ENCODE results near the gene CFI. TPM values are rescaled to one million over a fixed set of nuclear protein-coding genes. Genes with fewer than 3 reads are reported as not detected.

The CFI gene
- total RNA-seq, 1 experiment from 2014 or later, result not detected

GRCh38 chr4:109691411-109691920 lies 110.3 kb downstream of the CFI start:
- no peak overlapping the region for H3K27ac Mint-ChIP-seq (ENCODE audit: unreplicated experiment)
- no peak overlapping the region for H3K4me3 Mint-ChIP-seq (ENCODE audit: unreplicated experiment)

More at GRCh38 chr4:109691411-109691920, 110.3 kb downstream of the CFI start:
- TF ChIP-seq CTCF (IDR thresholded peaks at IDR 0.05; ENCODE audit: insufficient read depth in 1 of 2, low read depth in 1 of 2, low read length in 1 of 2, severe bottlenecking in 1 of 2, unreplicated experiment in 1 of 2), result no peak
- POLR2A ChIA-PET, result no interaction called here
- H3K9me3 Mint-ChIP-seq (ENCODE audit: unreplicated experiment), result no peaks in the 10 kb centered on the region
- no peaks in the 10 kb centered on the region for H3K4me1 ChIP-seq
- CTCF ChIA-PET, result no interaction called here
- intact Hi-C loops (cut with micrococcal nuclease; ENCODE audit: unreplicated experiment), result no loop called here
- BruUV-seq (replicated peaks), result no TSS peak
- no peak for DNase-seq
- H3K27me3 ChIP-seq (replicated peaks; ENCODE audit: control insufficient read depth, insufficient read depth, low read length), result no peaks in the 10 kb centered on the region
- no peaks in the 10 kb centered on the region; the same call in 1 of the 2 replicates for H3K36me3 ChIP-seq (ENCODE audit: control insufficient read depth, insufficient read depth, low read length)
- H3K4me3 ChIP-seq (ENCODE audit: low read depth, low read length), result no peak overlapping the region
- H3K9me3 ChIP-seq, result no peaks in the 10 kb centered on the region
- peaks cover 37% of the 10 kb centered on the region for H3K36me3 Mint-ChIP-seq (ENCODE audit: insufficient read depth, unreplicated experiment)
- H3K27me3 Mint-ChIP-seq (ENCODE audit: insufficient read depth, unreplicated experiment), result no peaks in the 10 kb centered on the region
- H3K4me1 Mint-ChIP-seq (ENCODE audit: low read depth, unreplicated experiment), result no peaks in the 10 kb centered on the region

Other genes starting within 250 kb of the CFI start
- 1.8 and 3.6 TPM in 2 replicates for gene MCUB, start 241.8 kb downstream of the CFI start, total RNA-seq (2022)
- gene CASP6, start 98.6 kb downstream of the CFI start, total RNA-seq (2022), result 35.9 and 36.7 TPM in 2 replicates
- 34.1 and 47.8 TPM in 2 replicates for gene PLA2G12A, start 71.9 kb downstream of the CFI start, total RNA-seq (2022)
- gene GAR1, start 13.8 kb upstream of the CFI start, total RNA-seq (2022), result 30.8 and 31.6 TPM in 2 replicates
- gene RRH, start 26.0 kb upstream of the CFI start, total RNA-seq (2022), result 0.34 and 0.37 TPM in 2 replicates
- gene LRIT3, start 46.1 kb upstream of the CFI start, total RNA-seq (2022), result 0.34 and 0.35 TPM in 2 replicates
- gene EGF, start 110.9 kb upstream of the CFI start, total RNA-seq (2022), result 0.25 and 0.37 TPM in 2 replicates